Esophagus squamous epithelium (tissue), 4 donors: ENCODE measurements around the gene CNIH3.

Experiments used
- POLR2A ChIP-seq, 4 donors: fragments of 450-650 bp; IDR thresholded peaks; one replicate each; pipeline ENCODE4 v1.6.1; 2017; ENCODE audit warnings: antibody characterized with exemption in 4 of 4, mild to moderate bottlenecking in 4 of 4, moderate library complexity in 3 of 4
- TF ChIP-seq, protein P1 (sequence below), 6 experiments: fragments of 450-650 bp in 4 of 6; fragments of 200-600 bp in 2 of 6; sonication (generic) in 2 of 6; IDR thresholded peaks; one replicate each; pipeline ENCODE4 v1.5.1; 2016 to 2019; ENCODE audit warnings: antibody characterized with exemption in 6 of 6, mild to moderate bottlenecking in 4 of 6, moderate library complexity in 4 of 6

DNA sequence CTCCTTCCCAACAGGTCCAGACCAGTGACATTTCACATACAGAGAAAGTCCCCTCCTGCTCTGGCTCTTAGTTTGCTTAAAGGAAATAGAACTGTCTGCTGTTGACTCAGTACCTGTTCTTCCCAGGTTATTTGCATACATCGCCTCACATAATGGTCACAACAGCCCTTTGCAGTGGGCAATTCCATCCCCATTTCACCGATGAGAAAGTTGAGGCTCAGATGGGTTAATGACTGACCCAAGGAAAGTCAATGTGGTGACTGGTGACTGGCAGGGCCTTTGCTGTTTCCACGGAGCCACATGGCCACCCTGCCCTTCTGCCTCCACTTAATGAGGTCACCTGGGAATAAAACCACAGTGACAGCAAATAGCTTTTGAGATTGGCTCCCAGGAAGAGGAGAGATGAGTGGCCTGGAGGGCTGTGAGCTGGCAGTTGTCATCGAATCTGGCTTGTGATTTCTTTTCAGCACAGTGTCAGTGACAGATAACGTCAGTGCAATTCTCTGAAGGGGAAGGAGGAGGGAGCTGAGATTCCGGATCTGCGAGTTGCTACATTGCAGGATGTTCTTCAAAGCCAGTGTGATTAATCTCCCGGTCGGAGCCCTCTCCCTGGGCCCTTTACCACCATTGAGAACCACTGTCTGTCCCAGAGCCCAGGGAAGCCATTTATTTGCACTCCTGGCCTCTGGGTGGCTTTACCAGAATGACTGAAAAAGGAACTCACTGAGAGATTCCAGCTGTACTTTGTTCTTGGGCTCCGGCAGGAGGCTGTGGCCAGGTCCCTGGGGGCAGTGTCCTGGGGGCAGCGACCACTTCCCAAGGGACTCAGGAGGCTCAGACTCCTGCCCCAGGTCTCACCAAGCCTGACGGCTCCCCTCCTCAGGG is 117.2 kb downstream of the CNIH3 start:
- TF ChIP-seq, protein P1, sequence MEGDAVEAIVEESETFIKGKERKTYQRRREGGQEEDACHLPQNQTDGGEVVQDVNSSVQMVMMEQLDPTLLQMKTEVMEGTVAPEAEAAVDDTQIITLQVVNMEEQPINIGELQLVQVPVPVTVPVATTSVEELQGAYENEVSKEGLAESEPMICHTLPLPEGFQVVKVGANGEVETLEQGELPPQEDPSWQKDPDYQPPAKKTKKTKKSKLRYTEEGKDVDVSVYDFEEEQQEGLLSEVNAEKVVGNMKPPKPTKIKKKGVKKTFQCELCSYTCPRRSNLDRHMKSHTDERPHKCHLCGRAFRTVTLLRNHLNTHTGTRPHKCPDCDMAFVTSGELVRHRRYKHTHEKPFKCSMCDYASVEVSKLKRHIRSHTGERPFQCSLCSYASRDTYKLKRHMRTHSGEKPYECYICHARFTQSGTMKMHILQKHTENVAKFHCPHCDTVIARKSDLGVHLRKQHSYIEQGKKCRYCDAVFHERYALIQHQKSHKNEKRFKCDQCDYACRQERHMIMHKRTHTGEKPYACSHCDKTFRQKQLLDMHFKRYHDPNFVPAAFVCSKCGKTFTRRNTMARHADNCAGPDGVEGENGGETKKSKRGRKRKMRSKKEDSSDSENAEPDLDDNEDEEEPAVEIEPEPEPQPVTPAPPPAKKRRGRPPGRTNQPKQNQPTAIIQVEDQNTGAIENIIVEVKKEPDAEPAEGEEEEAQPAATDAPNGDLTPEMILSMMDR (IDR thresholded peaks at IDR 0.05): no peak
- TF ChIP-seq POLR2A (IDR thresholded peaks at IDR 0.05): no peak
